NCI-H748 treated with DMSO at 0.1 percent for 48 hours (cell line): ENCODE data around the gene COX6B1.
"Not testable (repeated sequence)": the region's sequence is repeated elsewhere in the genome, so short reads cannot be mapped to it uniquely, and the experiment has no call there.

Source experiments
- DNase-seq: peaks from one replicate; lab custom pipeline; 2025; lab: John Stamatoyannopoulos, UW

COX6B1 gene

GRCh38 chr19:35665604-35666003 lies 17.5 kb downstream of the COX6B1 start:
- DNase-seq = no peak

GRCh38 chr19:35666251-35666913 lies 18.3 kb downstream of the COX6B1 start, which contains the start of gene UPK1A:
UPK1A (plus strand) TSS chr19:35666517; CDS start chr19:35666813, 296 bp downstream.
- DNase-seq = no peak

GRCh38 chr19:35669566-35669965 lies 21.4 kb downstream of the COX6B1 start:
- no peak for DNase-seq

- DNase-seq = no peak
Measured at GRCh38 chr19:35669974-35670373, 21.9 kb downstream of the COX6B1 start.

GRCh38 chr19:35670686-35671085 lies 22.6 kb downstream of the COX6B1 start:
- DNase-seq = no peak

- DNase-seq = no peak
Measured at GRCh38 chr19:35671818-35672217, 23.7 kb downstream of the COX6B1 start.

GRCh38 chr19:35673121-35673804 lies 25.1 kb downstream of the COX6B1 start:
- DNase-seq = peak; percentile 53

- no peak for DNase-seq
Measured at GRCh38 chr19:35675589-35676140, 27.5 kb downstream of the COX6B1 start.

GRCh38 chr19:35689836-35690235 lies 41.7 kb downstream of the COX6B1 start:
- DNase-seq = no peak

- DNase-seq = not testable (repeated sequence)
Measured at GRCh38 chr19:35691106-35691505, 43.0 kb downstream of the COX6B1 start.

- DNase-seq = no peak
Measured at GRCh38 chr19:35692010-35692409, 43.9 kb downstream of the COX6B1 start.

- DNase-seq = no peak
Measured at GRCh38 chr19:35693422-35693821, 45.3 kb downstream of the COX6B1 start.

- DNase-seq = peak; percentile 88
Measured at GRCh38 chr19:35693835-35694599, 45.9 kb downstream of the COX6B1 start.

- no peak for DNase-seq
Measured at GRCh38 chr19:35695895-35696422, 47.8 kb downstream of the COX6B1 start.

- no peak for DNase-seq
Measured at GRCh38 chr19:35696835-35697234, 48.7 kb downstream of the COX6B1 start.

GRCh38 chr19:35702223-35703012 lies 54.3 kb downstream of the COX6B1 start:
- DNase-seq = peak; percentile 98

GRCh38 chr19:35703343-35703742 lies 55.2 kb downstream of the COX6B1 start:
- no peak for DNase-seq

- DNase-seq = no peak
Measured at GRCh38 chr19:35704218-35704617, 56.1 kb downstream of the COX6B1 start, which contains the start of gene ZBTB32. ZBTB32 (plus strand) TSS chr19:35704558; CDS start chr19:35714627, 10,069 bp downstream.
